22Rv1 (cell line): Measurements from ENCODE around the gene ERVK3-1.
"Not testable (repeated sequence)": the region's sequence is repeated elsewhere in the genome, so short reads cannot be mapped to it uniquely, and the experiment has no call there.

ENCODE experiments used
- H3K27ac ChIP-seq: fragments of 450-650 bp; 2 replicates; pipeline ENCODE4 v1.5.1; 2017
- ZFX ChIP-seq: fragments of 450-650 bp; IDR thresholded peaks from 2 replicates; pipeline ENCODE4 v1.6.1; 2017; ENCODE audit warnings: antibody characterized with exemption, borderline replicate concordance
- TF ChIP-seq, protein P1 (sequence below): fragments of 450-650 bp; IDR thresholded peaks from 2 replicates; pipeline ENCODE4 v1.5.1; 2017; ENCODE audit warnings: mild to moderate bottlenecking

The ERVK3-1 gene, protein sequence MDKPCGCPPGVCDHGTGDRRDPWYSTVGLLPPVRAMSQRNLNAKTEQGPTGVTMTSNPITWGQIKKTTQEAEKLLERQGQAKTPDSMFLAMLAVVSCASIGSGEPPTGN

DNA sequence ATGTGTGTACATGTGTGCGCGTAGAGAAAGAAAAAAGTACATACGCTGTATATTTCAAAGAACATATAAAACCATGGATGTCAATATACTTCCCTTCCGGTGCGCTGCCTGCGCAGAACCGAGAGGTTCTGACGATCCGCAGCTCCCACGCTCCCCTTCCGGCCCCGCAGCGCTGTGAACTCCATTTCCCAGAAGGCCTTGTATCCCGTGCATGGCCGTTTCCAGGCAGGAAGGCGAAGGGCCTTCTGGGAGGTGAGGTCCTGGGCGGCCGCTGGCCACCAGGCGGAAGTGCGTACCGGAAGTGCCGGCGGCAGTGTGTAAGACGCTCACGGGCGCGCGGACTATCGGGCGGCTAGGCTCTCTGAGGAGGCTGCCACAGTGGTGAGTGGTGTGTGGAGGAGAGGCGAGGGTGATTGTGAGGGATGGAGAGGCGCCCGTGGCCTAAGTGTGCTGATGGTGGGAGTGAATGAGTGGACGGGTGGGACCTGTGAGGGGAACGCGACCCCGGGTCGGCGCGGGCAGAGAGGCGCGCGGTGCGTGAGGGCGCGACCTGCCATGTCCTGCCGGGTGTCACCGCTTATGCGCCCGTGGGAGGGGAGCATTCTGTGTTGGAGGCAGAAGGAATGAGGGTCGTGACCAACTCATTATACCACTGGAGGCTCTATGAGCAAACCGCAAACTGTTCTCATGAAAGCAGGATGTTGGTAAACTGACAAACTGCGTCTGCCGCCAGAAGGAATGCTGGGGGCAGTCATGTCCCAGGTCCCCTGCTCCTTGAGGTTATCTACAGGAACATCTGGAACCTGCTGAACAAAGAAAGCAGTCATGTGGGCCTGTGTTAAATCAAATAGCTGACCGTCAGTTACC, at the start of gene ERVK3-1:
Gene ERVK3-1 (plus strand): TSS at position 313 of the 867 bp plus-strand sequence. CDS start 6,792 bp downstream, outside the sequence.
- TF ChIP-seq, protein P1, sequence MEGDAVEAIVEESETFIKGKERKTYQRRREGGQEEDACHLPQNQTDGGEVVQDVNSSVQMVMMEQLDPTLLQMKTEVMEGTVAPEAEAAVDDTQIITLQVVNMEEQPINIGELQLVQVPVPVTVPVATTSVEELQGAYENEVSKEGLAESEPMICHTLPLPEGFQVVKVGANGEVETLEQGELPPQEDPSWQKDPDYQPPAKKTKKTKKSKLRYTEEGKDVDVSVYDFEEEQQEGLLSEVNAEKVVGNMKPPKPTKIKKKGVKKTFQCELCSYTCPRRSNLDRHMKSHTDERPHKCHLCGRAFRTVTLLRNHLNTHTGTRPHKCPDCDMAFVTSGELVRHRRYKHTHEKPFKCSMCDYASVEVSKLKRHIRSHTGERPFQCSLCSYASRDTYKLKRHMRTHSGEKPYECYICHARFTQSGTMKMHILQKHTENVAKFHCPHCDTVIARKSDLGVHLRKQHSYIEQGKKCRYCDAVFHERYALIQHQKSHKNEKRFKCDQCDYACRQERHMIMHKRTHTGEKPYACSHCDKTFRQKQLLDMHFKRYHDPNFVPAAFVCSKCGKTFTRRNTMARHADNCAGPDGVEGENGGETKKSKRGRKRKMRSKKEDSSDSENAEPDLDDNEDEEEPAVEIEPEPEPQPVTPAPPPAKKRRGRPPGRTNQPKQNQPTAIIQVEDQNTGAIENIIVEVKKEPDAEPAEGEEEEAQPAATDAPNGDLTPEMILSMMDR: no peak
- TF ChIP-seq ZFX: no peak
- peak within 1 kb of the TSS; percentile 85 for H3K27ac ChIP-seq

DNA sequence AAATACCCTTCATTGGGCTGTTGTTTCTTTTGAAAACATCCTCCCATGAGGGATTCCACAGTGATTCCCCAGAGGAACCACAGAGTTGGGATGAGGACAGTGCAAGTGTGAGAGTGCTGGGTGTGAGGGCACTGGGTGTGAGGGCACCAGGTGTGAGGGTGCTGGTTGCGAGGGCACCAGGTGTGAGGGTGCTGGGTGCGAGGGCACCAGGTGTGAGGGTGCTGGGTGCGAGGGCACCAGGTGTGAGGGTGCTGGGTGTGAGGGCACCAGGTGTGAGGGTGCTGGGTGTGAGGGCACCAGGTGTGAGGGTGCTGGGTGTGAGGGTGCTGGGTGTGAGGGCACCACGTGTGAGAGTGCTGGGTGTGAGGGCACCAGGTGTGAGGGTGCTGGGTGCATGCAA, 46.9 kb upstream of the ERVK3-1 start:
- not testable (repeated sequence) for H3K27ac ChIP-seq

DNA sequence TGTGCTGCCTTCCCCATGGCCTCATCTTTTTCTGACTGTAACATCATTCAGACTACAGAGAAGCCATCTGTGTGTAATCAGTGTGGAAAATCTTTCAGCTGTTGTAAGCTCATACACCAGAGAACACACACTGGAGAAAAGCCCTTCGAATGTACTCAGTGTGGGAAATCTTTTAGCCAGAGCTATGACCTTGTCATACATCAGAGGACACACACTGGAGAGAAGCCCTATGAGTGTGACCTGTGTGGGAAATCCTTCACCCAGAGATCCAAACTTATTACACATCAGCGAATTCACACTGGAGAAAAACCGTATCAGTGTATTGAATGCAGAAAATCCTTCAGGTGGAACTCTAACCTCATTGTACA, 43.6 kb upstream of the ERVK3-1 start:
- no peak overlapping the region for H3K27ac ChIP-seq
- TF ChIP-seq, protein P1: no peak
- TF ChIP-seq ZFX: no peak

DNA sequence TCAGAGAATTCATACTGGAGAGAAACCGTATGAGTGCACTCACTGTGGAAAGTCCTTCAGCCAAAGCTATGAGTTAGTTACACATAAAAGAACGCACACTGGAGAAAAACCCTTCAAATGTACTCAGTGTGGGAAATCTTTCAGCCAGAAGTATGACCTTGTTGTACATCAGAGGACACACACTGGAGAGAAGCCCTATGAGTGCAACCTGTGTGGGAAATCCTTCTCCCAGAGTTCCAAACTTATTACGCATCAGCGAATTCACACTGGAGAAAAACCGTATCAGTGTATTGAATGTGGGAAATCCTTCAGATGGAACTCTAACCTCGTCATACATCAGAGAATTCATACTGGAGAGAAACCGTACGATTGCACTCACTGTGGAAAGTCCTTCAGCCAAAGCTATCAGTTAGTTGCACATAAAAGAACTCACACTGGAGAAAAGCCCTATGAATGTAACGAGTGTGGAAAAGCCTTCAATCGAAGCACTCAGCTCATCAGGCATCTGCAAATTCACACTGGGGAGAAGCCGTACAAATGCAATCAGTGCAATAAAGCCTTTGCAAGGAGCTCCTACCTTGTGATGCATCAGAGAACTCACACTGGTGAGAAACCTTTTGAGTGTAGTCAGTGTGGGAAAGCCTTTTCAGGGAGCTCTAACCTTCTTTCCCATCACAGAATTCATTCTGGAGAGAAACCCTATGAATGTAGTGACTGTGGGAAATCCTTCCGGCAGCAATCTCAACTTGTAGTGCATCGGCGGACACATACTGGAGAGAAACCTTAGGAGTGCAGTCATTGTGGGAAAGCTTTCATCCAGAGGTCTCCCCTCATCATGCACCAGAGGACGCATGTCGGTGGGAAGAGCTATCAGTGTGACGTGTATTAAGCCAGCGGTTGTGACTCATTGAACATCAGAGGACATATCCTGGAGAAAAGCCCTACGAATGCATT, 42.9 kb upstream of the ERVK3-1 start:
- TF ChIP-seq ZFX: no peak
- TF ChIP-seq, protein P1: no peak

DNA sequence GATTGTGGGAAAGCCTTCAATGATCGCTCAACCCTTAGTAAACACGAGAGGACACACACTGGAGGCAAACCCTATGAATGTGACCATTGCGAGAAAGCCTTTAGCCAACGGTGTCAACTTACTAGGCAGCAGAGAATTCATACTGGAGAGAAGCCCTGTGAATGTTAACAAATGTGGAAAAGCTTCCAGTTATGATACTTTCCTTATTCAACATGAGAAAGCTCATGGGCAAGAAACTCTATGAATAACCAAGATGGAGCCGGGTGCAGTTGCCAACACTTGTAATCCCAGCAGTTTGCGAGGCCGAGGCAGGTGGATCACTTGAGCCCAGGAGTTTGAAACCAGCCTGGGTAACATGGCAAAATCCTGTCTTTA, 42.3 kb upstream of the ERVK3-1 start:
- TF ChIP-seq, protein P1: no peak
- no peak for TF ChIP-seq ZFX
- no peak overlapping the region for H3K27ac ChIP-seq

More for the DNA sequence above, 42.9 kb upstream of the ERVK3-1 start:
- H3K27ac ChIP-seq: no peak overlapping the region

DNA sequence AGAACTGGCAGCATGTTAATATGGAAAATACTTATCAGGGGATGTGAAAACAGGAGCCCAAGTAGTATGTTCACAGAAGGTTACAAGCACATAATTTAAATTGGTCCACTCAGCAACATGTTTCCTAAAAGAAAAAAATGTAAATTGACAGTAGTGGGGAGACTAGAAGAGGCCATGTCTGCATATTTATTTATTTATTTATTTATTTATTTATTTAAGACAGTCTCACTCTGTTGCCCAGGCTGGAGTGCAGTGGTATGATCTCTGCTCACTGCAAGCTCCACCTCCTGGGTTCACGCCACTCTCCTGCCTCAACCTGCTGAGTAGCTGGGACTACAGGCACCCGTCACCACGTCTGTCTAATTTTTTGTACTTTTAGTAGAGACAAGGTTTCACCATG, 40.1 kb upstream of the ERVK3-1 start:
- TF ChIP-seq ZFX: no peak
- TF ChIP-seq, protein P1: no peak
- no peak overlapping the region for H3K27ac ChIP-seq

DNA sequence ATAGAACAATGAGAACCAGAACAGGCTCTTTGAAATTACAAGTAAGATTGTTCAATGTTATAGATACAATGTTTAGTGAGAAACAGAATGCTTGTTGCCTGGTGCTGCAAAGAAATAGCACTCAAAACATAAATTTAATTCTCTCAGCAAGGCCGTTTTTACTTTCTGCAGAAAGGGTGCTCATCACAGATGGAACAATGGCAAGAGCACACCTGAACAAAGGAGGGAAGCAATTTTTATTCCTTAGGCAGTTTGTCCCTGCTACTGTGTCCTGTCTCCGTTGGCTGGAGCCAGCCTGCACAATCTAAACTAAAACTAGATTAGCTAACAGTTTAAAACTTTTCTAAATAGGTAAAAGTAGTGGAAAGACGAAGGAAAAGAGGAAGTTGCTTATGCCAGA, 36.8 kb upstream of the ERVK3-1 start:
- no peak overlapping the region for H3K27ac ChIP-seq
- TF ChIP-seq, protein P1: no peak
- TF ChIP-seq ZFX: no peak
